Endothelial cell of umbilical vein (primary cell): ENCODE data around the gene TRIM24. TPM values are rescaled to one million over a fixed set of nuclear protein-coding genes. Genes with fewer than 3 reads are reported as not detected.

Experiments used
- BruUV-seq: library from RNA; stranded (reverse); fragments of 400-500 nt; replicated peaks from 2 replicates; lab custom pipeline; 2021; lab: Mats Ljungman, UMichigan
- CTCF ChIA-PET: fragments of 300-600, 350-600 bp; sonication (Branson Sonifier 250); formaldehyde crosslinking; loops from one replicate; lab custom pipeline; 2021; ENCODE audit warnings: antibody characterized with exemption, inconsistent platforms; lab: Charles Lee
- POLR2A ChIA-PET: fragments of 300-600, 350-600 bp; sonication (Branson Sonifier 250); formaldehyde crosslinking; loops from one replicate; lab custom pipeline; 2021; ENCODE audit warnings: antibody characterized with exemption, inconsistent platforms; lab: Charles Lee
- DNase-seq: peaks from one replicate; pipeline ENCODE4 v3.0.0-alpha.2; 2011; ENCODE audit warnings: low read depth, low spot score
- FAIRE-seq: peaks from 2 replicates; lab custom pipeline; 2011; peaks lifted over from hg19 to GRCh38; lab: Jason Lieb, UNC
- H2AFZ ChIP-seq: 2 replicates; pipeline ENCODE4 v1.6.0; 2012; ENCODE audit warnings: low read depth, low read length, control low read depth, inconsistent platforms
- H3K27ac ChIP-seq: 2 replicates; pipeline ENCODE4 v1.5.1; 2011; ENCODE audit warnings: low read depth, mild to moderate bottlenecking, control low read depth, low read length, moderate library complexity; ENCODE audit not compliant: insufficient read depth
- H3K27me3 ChIP-seq, 2 experiments: 2 replicates each; pipeline versions ENCODE4 v1.6.0 to v1.6.1; 2011; ENCODE audit warnings: low read length in 2 of 2, mixed read lengths in 1 of 2; ENCODE audit not compliant: control insufficient read depth in 2 of 2, insufficient read depth in 2 of 2
- H3K36me3 ChIP-seq, 2 experiments: 2 replicates in 1 of 2; 3 replicates in 1 of 2; pipeline ENCODE4 v1.5.1; 2011; ENCODE audit warnings: low read length in 2 of 2, mild to moderate bottlenecking in 1 of 2, moderate library complexity in 1 of 2; ENCODE audit not compliant: control insufficient read depth in 2 of 2, insufficient read depth in 2 of 2; ENCODE audit errors: extremely low read depth in 1 of 2
- H3K4me1 ChIP-seq: 3 replicates; pipeline ENCODE4 v1.5.1; 2011; ENCODE audit warnings: mild to moderate bottlenecking, low read length; ENCODE audit not compliant: control insufficient read depth, insufficient read depth; ENCODE audit errors: extremely low read depth
- H3K4me2 ChIP-seq: 2 replicates; pipeline ENCODE4 v1.6.1; 2011; ENCODE audit warnings: low read length, control low read depth, mixed read lengths; ENCODE audit not compliant: insufficient read depth
- H3K4me3 ChIP-seq, 3 experiments: fragments of 200-600 bp in 1 of 3; sonication (generic), shearing (Covaris generic) in 1 of 3; replicated peaks in 1 of 3; 2 replicates each; pipeline ENCODE4 v1.5.1; 2011 to 2016; ENCODE audit warnings: control low read depth in 3 of 3, low read length in 3 of 3, mild to moderate bottlenecking in 2 of 3, inconsistent platforms in 1 of 3, low read depth in 1 of 3, moderate library complexity in 1 of 3; ENCODE audit not compliant: insufficient read depth in 1 of 3
- H3K79me2 ChIP-seq: 2 replicates; pipeline ENCODE4 v1.6.0; 2012; ENCODE audit warnings: low read length, inconsistent platforms; ENCODE audit not compliant: control insufficient read depth, insufficient read depth
- H3K9ac ChIP-seq: replicated peaks from 2 replicates; pipeline ENCODE3; 2011; ENCODE audit warnings: low read length, control low read depth; ENCODE audit not compliant: insufficient read depth; ENCODE audit errors: extremely low read depth
- H3K9me1 ChIP-seq: replicated peaks from 3 replicates; pipeline ENCODE4 v1.6.0; 2011; ENCODE audit warnings: mild to moderate bottlenecking, low read length; ENCODE audit not compliant: control insufficient read depth, insufficient read depth; ENCODE audit errors: extremely low read depth
- H3K9me3 ChIP-seq: replicated peaks from 2 replicates; pipeline ENCODE4 v1.5.1; 2012; ENCODE audit warnings: low read length, inconsistent platforms; ENCODE audit not compliant: control insufficient read depth, insufficient read depth
- H4K20me1 ChIP-seq: replicated peaks from 2 replicates; pipeline ENCODE3; 2011; ENCODE audit warnings: mild to moderate bottlenecking, low read length; ENCODE audit not compliant: control insufficient read depth, insufficient read depth; ENCODE audit errors: extremely low read depth
- EZH2 ChIP-seq: IDR thresholded peaks from 2 replicates; pipeline ENCODE4 v1.6.1; 2012; ENCODE audit warnings: borderline replicate concordance, low read depth, mild to moderate bottlenecking, moderate library complexity, low read length, inconsistent platforms; ENCODE audit not compliant: severe bottlenecking
- FOS ChIP-seq: IDR thresholded peaks from 2 replicates; pipeline ENCODE4 v1.6.1; 2011; ENCODE audit warnings: mild to moderate bottlenecking, low read length, moderate library complexity, borderline replicate concordance; ENCODE audit not compliant: insufficient read depth
- GATA2 ChIP-seq: IDR thresholded peaks from 2 replicates; pipeline ENCODE4 v1.7.0; 2011; ENCODE audit warnings: low read depth, mild to moderate bottlenecking, moderate library complexity, mixed read lengths, low read length; ENCODE audit not compliant: insufficient read length, insufficient read depth
- JUN ChIP-seq: IDR thresholded peaks from 2 replicates; pipeline ENCODE4 v1.6.1; 2011; ENCODE audit warnings: borderline replicate concordance, low read depth; ENCODE audit not compliant: insufficient read length, insufficient read depth
- MYC ChIP-seq: IDR thresholded peaks from one replicate; pipeline ENCODE4 v1.6.1; 2011; ENCODE audit warnings: mild to moderate bottlenecking, low read depth, low read length
- POLR2A ChIP-seq: IDR thresholded peaks from 2 replicates; pipeline ENCODE4 v1.6.1; 2012; ENCODE audit warnings: low read depth, mild to moderate bottlenecking, control low read depth, low read length
- POLR2AphosphoS5 ChIP-seq: IDR thresholded peaks from 2 replicates; pipeline ENCODE4 v1.6.1; 2012; ENCODE audit warnings: low read depth, mild to moderate bottlenecking, control low read depth, low read length, moderate library complexity; ENCODE audit not compliant: insufficient read depth
- dilution Hi-C: fragments of 300-500 bp; cut with MboI; formaldehyde crosslinking; loops from one replicate; pipeline ENCODE4 v1.15.0; 2019; ENCODE audit warnings: low sequenced_read_pairs; ENCODE audit not compliant: extremely low pct_ligation_motif_present
- intact Hi-C: fragments of 100-400 bp; cut with micrococcal nuclease; formaldehyde crosslinking; loops from one replicate; pipeline ENCODE4 v1.10.0; 2022
- polyA plus RNA-seq, 4 experiments: library from polyadenylated mRNA; depleted of rRNA in 3 of 4; stranded (reverse) in 3 of 4; unstranded in 1 of 4; fragments of >200 nt; gene quantifications; 2 replicates each; pipeline versions ENCODE4 v1.2.1 to v1.2.3, GENCODE V29; 2011 to 2012; ENCODE audit warnings: missing spikeins in 1 of 4
- total RNA-seq: library from RNA; stranded (reverse); gene quantifications from 2 replicates; pipeline ENCODE4 v1.2.3, GENCODE V29; 2021
- TF ChIP-seq, protein P1 (sequence below): IDR thresholded peaks from 2 replicates; pipeline ENCODE4 v1.6.1; 2011; ENCODE audit not compliant: insufficient read depth, insufficient read length
- TF ChIP-seq, protein P2 (sequence below), 2 donors: IDR thresholded peaks; 1 replicate in 1 of 2; 2 replicates in 1 of 2; pipeline ENCODE4 v1.5.1; 2011; ENCODE audit warnings: low read length in 2 of 2, mild to moderate bottlenecking in 2 of 2, moderate library complexity in 2 of 2, control low read depth in 1 of 2, inconsistent platforms in 1 of 2, low read depth in 1 of 2; ENCODE audit not compliant: insufficient read depth in 1 of 2; ENCODE audit errors: extremely low read depth in 1 of 2

TRIM24 gene
- total and polyA plus RNA-seq, 2 donors (not counting 3 experiments of a cell fraction or from before 2014, with no cell fraction given), result 9.1 to 26.1 TPM

DNA sequence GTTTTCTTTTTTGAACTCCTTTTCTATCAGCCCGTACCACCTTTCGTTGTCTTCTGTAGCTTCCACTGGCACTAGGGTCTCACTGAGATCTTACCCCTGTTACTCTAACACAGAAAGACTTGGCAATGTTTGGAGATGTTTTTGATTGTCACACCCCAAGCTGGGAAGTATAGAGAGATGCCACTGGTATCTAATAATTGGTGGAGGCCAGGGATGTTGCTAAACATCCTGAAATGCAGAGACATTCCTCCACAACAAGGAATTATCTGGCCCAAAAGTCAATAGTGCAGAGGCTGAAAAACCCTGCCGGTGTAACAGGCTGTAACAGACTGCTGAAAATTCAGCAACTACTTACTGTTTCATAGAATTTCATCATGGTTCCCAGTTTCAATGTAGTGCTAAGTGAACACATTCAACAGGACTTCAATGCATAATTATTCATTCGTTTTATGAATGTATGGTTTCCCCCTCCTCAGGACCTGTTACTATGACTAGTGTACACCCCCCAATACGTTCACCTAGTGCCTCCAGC lies 115.9 kb downstream of the TRIM24 start:
- Histone ChIP-seq H3K4me2 (no peak overlapping the region), H3K9me3 (no peaks in the 10 kb centered on the region), H3K27me3 (no peaks in the 10 kb centered on the region), H3K4me3 (no peak overlapping the region), H2AFZ (no peak overlapping the region), H3K79me2 (no peaks in the 10 kb centered on the region), H4K20me1 (no peaks in the 10 kb centered on the region), H3K9ac (no peak overlapping the region), H3K4me1 (no peaks in the 10 kb centered on the region), H3K9me1 (no peaks in the 10 kb centered on the region), H3K36me3 (peaks cover 2 to 7% of the 10 kb centered on the region in 2 experiments), H3K27ac (no peak overlapping the region)
- POLR2A ChIA-PET, result no interaction called here
- TF ChIP-seq MYC (no peak), JUN (no peak), GATA2 (no peak), EZH2 (no peak)
- TF ChIP-seq, protein P1, sequence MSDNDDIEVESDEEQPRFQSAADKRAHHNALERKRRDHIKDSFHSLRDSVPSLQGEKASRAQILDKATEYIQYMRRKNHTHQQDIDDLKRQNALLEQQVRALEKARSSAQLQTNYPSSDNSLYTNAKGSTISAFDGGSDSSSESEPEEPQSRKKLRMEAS, result no peak
- dilution Hi-C loops (no loop called here), intact Hi-C loops (loop anchor here (10.0 kb wide), 1 partner anchor 111 kb away; the partner anchor contains the start of gene TRIM24)
- BruUV-seq, result no TSS peak
- CTCF ChIA-PET, result no interaction called here
- no peak for FAIRE-seq
- no peak for DNase-seq

DNA sequence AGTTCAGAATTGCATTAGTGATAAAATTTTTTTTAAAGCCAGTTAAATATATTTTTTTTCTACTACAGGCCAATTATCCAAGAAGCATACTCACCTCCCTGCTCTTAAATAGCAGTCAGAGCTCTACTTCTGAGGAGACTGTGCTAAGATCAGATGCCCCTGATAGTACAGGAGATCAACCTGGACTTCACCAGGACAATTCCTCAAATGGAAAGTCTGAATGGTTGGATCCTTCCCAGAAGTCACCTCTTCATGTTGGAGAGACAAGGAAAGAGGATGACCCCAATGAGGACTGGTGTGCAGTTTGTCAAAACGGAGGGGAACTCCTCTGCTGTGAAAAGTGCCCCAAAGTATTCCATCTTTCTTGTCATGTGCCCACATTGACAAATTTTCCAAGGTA lies 119.1 kb downstream of the TRIM24 start:
- CTCF ChIA-PET, result no interaction called here
- DNase-seq, result no peak

More for the DNA sequence above, 119.1 kb downstream of the TRIM24 start:
- Histone ChIP-seq H3K4me2 (no peak overlapping the region), H3K27me3 (no peaks in the 10 kb centered on the region), H3K27ac (no peak overlapping the region), H3K36me3 (peaks cover 2 to 13% of the 10 kb centered on the region in 2 experiments), H3K9me1 (no peaks in the 10 kb centered on the region), H3K79me2 (no peaks in the 10 kb centered on the region), H3K9ac (no peak overlapping the region), H3K4me3 (no peak overlapping the region), H3K9me3 (no peaks in the 10 kb centered on the region), H3K4me1 (no peaks in the 10 kb centered on the region), H4K20me1 (no peaks in the 10 kb centered on the region), H2AFZ (no peak overlapping the region)
- no TSS peak for BruUV-seq
- FAIRE-seq, result no peak
- intact Hi-C loops (loop anchor here (10.0 kb wide), 1 partner anchor 114 kb away; the partner anchor contains the start of gene TRIM24), dilution Hi-C loops (no loop called here)
- TF ChIP-seq GATA2 (no peak), EZH2 (no peak), FOS (no peak), MYC (no peak), POLR2A (no peak), POLR2AphosphoS5 (no peak), JUN (no peak)
- TF ChIP-seq, protein P1, result no peak
- TF ChIP-seq, protein P2, sequence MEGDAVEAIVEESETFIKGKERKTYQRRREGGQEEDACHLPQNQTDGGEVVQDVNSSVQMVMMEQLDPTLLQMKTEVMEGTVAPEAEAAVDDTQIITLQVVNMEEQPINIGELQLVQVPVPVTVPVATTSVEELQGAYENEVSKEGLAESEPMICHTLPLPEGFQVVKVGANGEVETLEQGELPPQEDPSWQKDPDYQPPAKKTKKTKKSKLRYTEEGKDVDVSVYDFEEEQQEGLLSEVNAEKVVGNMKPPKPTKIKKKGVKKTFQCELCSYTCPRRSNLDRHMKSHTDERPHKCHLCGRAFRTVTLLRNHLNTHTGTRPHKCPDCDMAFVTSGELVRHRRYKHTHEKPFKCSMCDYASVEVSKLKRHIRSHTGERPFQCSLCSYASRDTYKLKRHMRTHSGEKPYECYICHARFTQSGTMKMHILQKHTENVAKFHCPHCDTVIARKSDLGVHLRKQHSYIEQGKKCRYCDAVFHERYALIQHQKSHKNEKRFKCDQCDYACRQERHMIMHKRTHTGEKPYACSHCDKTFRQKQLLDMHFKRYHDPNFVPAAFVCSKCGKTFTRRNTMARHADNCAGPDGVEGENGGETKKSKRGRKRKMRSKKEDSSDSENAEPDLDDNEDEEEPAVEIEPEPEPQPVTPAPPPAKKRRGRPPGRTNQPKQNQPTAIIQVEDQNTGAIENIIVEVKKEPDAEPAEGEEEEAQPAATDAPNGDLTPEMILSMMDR (IDR thresholded peaks at IDR 0.05; ENCODE audit: extremely low read depth in 1 of 2, insufficient read depth in 1 of 2, low read depth in 1 of 2, low read length in 2 of 2), result no peak
- POLR2A ChIA-PET, result no interaction called here
